Activated naive CD8-positive, alpha-beta T cell treated with anti-CD3 and anti-CD28 coated beads, Interleukin-2, amount 50 U/mL, for 24 hours (primary cell): ENCODE results near the gene OR56A1.
"Not testable (repeated sequence)": the region's sequence is repeated elsewhere in the genome, so short reads cannot be mapped to it uniquely, and the experiment has no call there.

Experiments used
- ATAC-seq: fragments of 150-1000 bp; cut with Tn5 transposase; one replicate; pipeline ENCODE4 v1.10.0; 2021
- DNase-seq: peaks from one replicate; pipeline ENCODE4 v3.0.0; 2021
- H3K27ac Mint-ChIP-seq: one replicate; pipeline ENCODE4 v1.8.0; 2021; ENCODE audit warnings: mild to moderate bottlenecking, mixed read lengths
- H3K27me3 Mint-ChIP-seq: one replicate; pipeline ENCODE4 v1.8.0; 2021; ENCODE audit warnings: mixed read lengths
- H3K36me3 Mint-ChIP-seq: one replicate; pipeline ENCODE4 v1.8.0; 2021; ENCODE audit warnings: low read depth, mixed read lengths
- H3K4me1 Mint-ChIP-seq: one replicate; pipeline ENCODE4 v1.8.0; 2021; ENCODE audit warnings: mixed read lengths
- H3K4me3 Mint-ChIP-seq: one replicate; pipeline ENCODE4 v1.8.0; 2021; ENCODE audit warnings: mild to moderate bottlenecking, moderate library complexity, mixed read lengths
- H3K9me3 Mint-ChIP-seq: one replicate; pipeline ENCODE4 v1.8.0; 2021; ENCODE audit warnings: mixed read lengths

The OR56A1 gene

GRCh38 chr11:6030708-6031405 lies at the start of gene OR56A1:
Gene OR56A1, minus strand, starts transcription at chr11:6030758. Its CDS starts 3,066 bp downstream, at chr11:6027692.
- Mint-ChIP-seq H3K27me3 (peaks cover 9% of the 10 kb centered on the region), H3K27ac (no peak within 1 kb of the TSS), H3K4me3 (no peak within 1 kb of the TSS), H3K36me3 (no peaks in the 10 kb centered on the region), H3K9me3 (no peaks in the 10 kb centered on the region), H3K4me1 (no peaks in the 10 kb centered on the region)
- no peak for ATAC-seq
- no peak for DNase-seq

GRCh38 chr11:6079463-6079862 lies 48.9 kb upstream of the OR56A1 start:
- no peaks in the 10 kb centered on the region for H3K4me1 Mint-ChIP-seq
- no peaks in the 10 kb centered on the region for H3K27me3 Mint-ChIP-seq
- no peak overlapping the region for H3K4me3 Mint-ChIP-seq
- DNase-seq (no peak), ATAC-seq (no peak)
- H3K27ac Mint-ChIP-seq = no peak overlapping the region
- peaks cover 7% of the 10 kb centered on the region for H3K9me3 Mint-ChIP-seq
- no peaks in the 10 kb centered on the region for H3K36me3 Mint-ChIP-seq

GRCh38 chr11:6077723-6078122 lies 47.2 kb upstream of the OR56A1 start:
- DNase-seq (no peak), ATAC-seq (no peak)
- H3K36me3 Mint-ChIP-seq = no peaks in the 10 kb centered on the region
- H3K27me3 Mint-ChIP-seq = no peaks in the 10 kb centered on the region
- no peaks in the 10 kb centered on the region for H3K4me1 Mint-ChIP-seq
- H3K27ac Mint-ChIP-seq = no peak overlapping the region
- H3K9me3 Mint-ChIP-seq = peaks cover 7% of the 10 kb centered on the region
- no peak overlapping the region for H3K4me3 Mint-ChIP-seq

GRCh38 chr11:6076443-6076842 lies 45.9 kb upstream of the OR56A1 start:
- not testable (repeated sequence) for DNase-seq, H3K27me3 Mint-ChIP-seq, H3K4me1 Mint-ChIP-seq, ATAC-seq, H3K9me3 Mint-ChIP-seq, H3K4me3 Mint-ChIP-seq, H3K36me3 Mint-ChIP-seq, H3K27ac Mint-ChIP-seq

- Mint-ChIP-seq H3K4me1 (no peaks in the 10 kb centered on the region), H3K9me3 (no peaks in the 10 kb centered on the region), H3K4me3 (no peak overlapping the region), H3K27me3 (no peaks in the 10 kb centered on the region), H3K27ac (no peak overlapping the region), H3K36me3 (no peaks in the 10 kb centered on the region)
- ATAC-seq (no peak), DNase-seq (no peak)
Observed at GRCh38 chr11:6067502-6067901, 36.9 kb upstream of the OR56A1 start.

GRCh38 chr11:6062691-6063358 lies 32.3 kb upstream of the OR56A1 start:
- no peaks in the 10 kb centered on the region for H3K9me3 Mint-ChIP-seq

GRCh38 chr11:6061475-6061874 lies 30.9 kb upstream of the OR56A1 start:
- Mint-ChIP-seq H3K4me1 (no peaks in the 10 kb centered on the region), H3K36me3 (no peaks in the 10 kb centered on the region), H3K4me3 (no peak overlapping the region), H3K27ac (no peak overlapping the region), H3K9me3 (no peaks in the 10 kb centered on the region), H3K27me3 (peaks cover 5% of the 10 kb centered on the region)
- ATAC-seq (no peak), DNase-seq (no peak)

More at GRCh38 chr11:6062691-6063358, 32.3 kb upstream of the OR56A1 start:
- ATAC-seq = no peak
- no peaks in the 10 kb centered on the region for H3K4me1 Mint-ChIP-seq
- no peaks in the 10 kb centered on the region for H3K36me3 Mint-ChIP-seq
- peaks cover 3% of the 10 kb centered on the region for H3K27me3 Mint-ChIP-seq
- H3K4me3 Mint-ChIP-seq = no peak overlapping the region
- DNase-seq = no peak
- H3K27ac Mint-ChIP-seq = no peak overlapping the region

- Mint-ChIP-seq H3K27ac (no peak overlapping the region), H3K9me3 (no peaks in the 10 kb centered on the region), H3K27me3 (peaks cover 15% of the 10 kb centered on the region), H3K4me1 (no peaks in the 10 kb centered on the region), H3K4me3 (no peak overlapping the region), H3K36me3 (no peaks in the 10 kb centered on the region)
- no peak for ATAC-seq
- no peak for DNase-seq
Observed at GRCh38 chr11:6057452-6057851, 26.9 kb upstream of the OR56A1 start.

- Mint-ChIP-seq H3K27ac (no peak overlapping the region), H3K9me3 (no peaks in the 10 kb centered on the region), H3K27me3 (peaks cover 15% of the 10 kb centered on the region), H3K36me3 (no peaks in the 10 kb centered on the region), H3K4me3 (no peak overlapping the region), H3K4me1 (no peaks in the 10 kb centered on the region)
- ATAC-seq (no peak), DNase-seq (no peak)
Observed at GRCh38 chr11:6055569-6055968, 25.0 kb upstream of the OR56A1 start.

GRCh38 chr11:6052374-6052773 lies 21.8 kb upstream of the OR56A1 start:
- Mint-ChIP-seq H3K4me1 (no peaks in the 10 kb centered on the region), H3K36me3 (no peaks in the 10 kb centered on the region), H3K27me3 (peaks cover 19% of the 10 kb centered on the region), H3K4me3 (no peak overlapping the region), H3K9me3 (no peaks in the 10 kb centered on the region), H3K27ac (no peak overlapping the region)
- ATAC-seq = no peak
- DNase-seq = no peak

- no peak for DNase-seq
- H3K4me3 Mint-ChIP-seq = no peak overlapping the region
- H3K27ac Mint-ChIP-seq = no peak overlapping the region
- H3K9me3 Mint-ChIP-seq = no peaks in the 10 kb centered on the region
- no peak for ATAC-seq
- H3K27me3 Mint-ChIP-seq = peaks cover 10% of the 10 kb centered on the region
- H3K36me3 Mint-ChIP-seq = no peaks in the 10 kb centered on the region
- no peaks in the 10 kb centered on the region for H3K4me1 Mint-ChIP-seq
Observed at GRCh38 chr11:6040874-6041273, 10.3 kb upstream of the OR56A1 start.

- no peak for ATAC-seq
- Mint-ChIP-seq H3K9me3 (no peaks in the 10 kb centered on the region), H3K27me3 (peaks cover 19% of the 10 kb centered on the region), H3K4me1 (no peaks in the 10 kb centered on the region), H3K27ac (no peak overlapping the region), H3K36me3 (no peaks in the 10 kb centered on the region), H3K4me3 (no peak overlapping the region)
- no peak for DNase-seq
Observed at GRCh38 chr11:6027501-6027900, 3.1 kb downstream of the OR56A1 start.

- Mint-ChIP-seq H3K9me3 (no peaks in the 10 kb centered on the region), H3K27me3 (peaks cover 19% of the 10 kb centered on the region), H3K27ac (no peak overlapping the region), H3K36me3 (no peaks in the 10 kb centered on the region), H3K4me1 (no peaks in the 10 kb centered on the region), H3K4me3 (no peak overlapping the region)
- ATAC-seq = no peak
- DNase-seq = no peak
Observed at GRCh38 chr11:6025056-6025455, 5.5 kb downstream of the OR56A1 start.

- H3K4me3 Mint-ChIP-seq = no peak overlapping the region
- peak; percentile 65 for ATAC-seq
- no peaks in the 10 kb centered on the region for H3K9me3 Mint-ChIP-seq
- H3K27me3 Mint-ChIP-seq = peaks cover 24% of the 10 kb centered on the region
- no peak overlapping the region for H3K27ac Mint-ChIP-seq
- no peaks in the 10 kb centered on the region for H3K4me1 Mint-ChIP-seq
- H3K36me3 Mint-ChIP-seq = no peaks in the 10 kb centered on the region
- DNase-seq = no peak
Observed at GRCh38 chr11:6022956-6023355, 7.6 kb downstream of the OR56A1 start.

GRCh38 chr11:6013042-6013441 lies 17.5 kb downstream of the OR56A1 start:
- DNase-seq (no peak), ATAC-seq (no peak)
- H3K27me3 Mint-ChIP-seq = peaks cover 20% of the 10 kb centered on the region
- peaks cover 8% of the 10 kb centered on the region for H3K9me3 Mint-ChIP-seq
- H3K27ac Mint-ChIP-seq = no peak overlapping the region
- no peaks in the 10 kb centered on the region for H3K36me3 Mint-ChIP-seq
- no peak overlapping the region for H3K4me3 Mint-ChIP-seq
- H3K4me1 Mint-ChIP-seq = no peaks in the 10 kb centered on the region
